IMR-90 (cell line): ENCODE results near the gene MAP6. TPM values are rescaled to one million over a fixed set of nuclear protein-coding genes. Genes with fewer than 3 reads are reported as not detected.

Experiments used
- ATAC-seq: fragments of 200-7000 bp; cut with Tn5 transposase; 2 replicates; pipeline ENCODE4 v1.9.1; 2020; ENCODE audit warnings: low read depth, mild to moderate bottlenecking, moderate library complexity
- BruUV-seq: library from RNA; stranded (reverse); fragments of 400-500 nt; replicated peaks from 2 replicates; lab custom pipeline; 2021; lab: Mats Ljungman, UMichigan
- CTCF ChIA-PET: fragments of 300-600 bp; formaldehyde crosslinking; extraction: SDS; loops from one replicate; lab custom pipeline; 2021; ENCODE audit warnings: antibody characterized with exemption; lab: Yijun Ruan, JAX
- POLR2A ChIA-PET: fragments of 300-600 bp; sonication (Branson Sonifier 250); formaldehyde crosslinking; loops from one replicate; lab custom pipeline; 2022; ENCODE audit warnings: antibody characterized with exemption; ENCODE audit not compliant: unreplicated experiment; lab: Charles Lee
- DNase-seq: peaks from one replicate; pipeline ENCODE4 v3.0.0; 2013
- H2AFZ ChIP-seq: replicated peaks from 2 replicates; pipeline ENCODE3; 2013; ENCODE audit warnings: low read length, mild to moderate bottlenecking; ENCODE audit not compliant: poor library complexity
- H2AK5ac ChIP-seq: 2 replicates; pipeline ENCODE4 v1.6.1; 2013; ENCODE audit warnings: low read depth, low read length, inconsistent platforms
- H2AK9ac ChIP-seq: replicated peaks from 2 replicates; pipeline ENCODE3; 2013; ENCODE audit warnings: mild to moderate bottlenecking, low read depth, low read length, moderate library complexity; ENCODE audit not compliant: poor library complexity
- H2BK120ac ChIP-seq: 2 replicates; pipeline ENCODE4 v1.6.1; 2013; ENCODE audit warnings: low read depth, low read length, inconsistent platforms
- H2BK15ac ChIP-seq: 3 replicates; pipeline ENCODE4 v1.6.1; 2013; ENCODE audit warnings: low read depth, low read length, inconsistent platforms
- H2BK20ac ChIP-seq: 2 replicates; pipeline ENCODE4 v1.6.1; 2013; ENCODE audit warnings: low read depth, mild to moderate bottlenecking, inconsistent platforms, low read length, moderate library complexity
- H2BK5ac ChIP-seq: 2 replicates; pipeline ENCODE4 v1.6.1; 2013; ENCODE audit warnings: mild to moderate bottlenecking, low read depth, low read length, inconsistent platforms; ENCODE audit not compliant: poor library complexity, severe bottlenecking
- H3K14ac ChIP-seq: replicated peaks from 2 replicates; pipeline ENCODE4 v1.6.1; 2013; ENCODE audit warnings: low read depth, low read length, inconsistent platforms
- H3K18ac ChIP-seq: 2 replicates; pipeline ENCODE4 v1.6.1; 2013; ENCODE audit warnings: low read depth, low read length, control low read depth
- H3K23ac ChIP-seq: 2 replicates; pipeline ENCODE4 v1.6.1; 2013; ENCODE audit warnings: low read depth, low read length, inconsistent platforms
- H3K27ac ChIP-seq: 2 replicates; pipeline ENCODE4 v1.5.1; 2013; ENCODE audit warnings: mild to moderate bottlenecking, control low read depth, low read length; ENCODE audit not compliant: insufficient read depth
- H3K27me3 ChIP-seq: 2 replicates; pipeline ENCODE4 v1.6.1; 2013; ENCODE audit warnings: low read length; ENCODE audit not compliant: control insufficient read depth, insufficient read depth
- H3K36me3 ChIP-seq: 2 replicates; pipeline ENCODE4 v1.6.1; 2013; ENCODE audit warnings: low read length, mixed read lengths; ENCODE audit not compliant: control insufficient read depth, insufficient read depth
- H3K4ac ChIP-seq: 2 replicates; pipeline ENCODE4 v1.6.1; 2013; ENCODE audit warnings: low read depth, low read length, inconsistent platforms
- H3K4me1 ChIP-seq: 2 replicates; pipeline ENCODE4 v1.6.1; 2013; ENCODE audit warnings: low read length, mixed read lengths; ENCODE audit not compliant: control insufficient read depth, insufficient read depth
- H3K4me2 ChIP-seq: 2 replicates; pipeline ENCODE4 v1.6.1; 2013; ENCODE audit warnings: low read depth, mild to moderate bottlenecking, control low read depth, low read length, moderate library complexity
- H3K4me3 ChIP-seq: 2 replicates; pipeline ENCODE4 v1.5.1; 2013; ENCODE audit warnings: low read depth, mild to moderate bottlenecking, control low read depth, low read length, moderate library complexity; ENCODE audit not compliant: insufficient read depth
- H3K56ac ChIP-seq: 2 replicates; pipeline ENCODE4 v1.6.1; 2013; ENCODE audit warnings: low read length, inconsistent platforms; ENCODE audit not compliant: insufficient read depth; ENCODE audit errors: extremely low read depth
- H3K79me1 ChIP-seq, 2 experiments: 2 replicates each; pipeline ENCODE4 v1.6.1; 2013; ENCODE audit warnings: low read length in 2 of 2, inconsistent platforms in 1 of 2, low read depth in 1 of 2
- H3K9ac ChIP-seq: 2 replicates; pipeline ENCODE4 v1.6.1; 2013; ENCODE audit warnings: low read depth, low read length, control low read depth
- H3K9me1 ChIP-seq: 2 replicates; pipeline ENCODE4 v1.6.1; 2013; ENCODE audit warnings: low read length, inconsistent platforms; ENCODE audit not compliant: insufficient read depth
- H3K9me3 ChIP-seq: 2 replicates; pipeline ENCODE4 v1.6.1; 2013; ENCODE audit warnings: low read length; ENCODE audit not compliant: control insufficient read depth, insufficient read depth
- H4K20me1 ChIP-seq: 2 replicates; pipeline ENCODE4 v1.6.1; 2013; ENCODE audit warnings: low read length, inconsistent platforms; ENCODE audit not compliant: insufficient read depth
- H4K5ac ChIP-seq: 2 replicates; pipeline ENCODE4 v1.6.1; 2013; ENCODE audit warnings: mild to moderate bottlenecking, low read depth, low read length, control low read depth
- H4K8ac ChIP-seq, 2 experiments: 2 replicates each; pipeline ENCODE4 v1.6.1; 2013; ENCODE audit warnings: low read depth in 2 of 2, low read length in 2 of 2, control low read depth in 1 of 2, inconsistent platforms in 1 of 2
- H4K91ac ChIP-seq: 2 replicates; pipeline ENCODE4 v1.6.1; 2013; ENCODE audit warnings: low read depth, low read length, inconsistent platforms; ENCODE audit not compliant: insufficient read depth
- BHLHE40 ChIP-seq: fragments of 150-350 bp; IDR thresholded peaks from 2 replicates; pipeline ENCODE4 v1.6.1; 2016; ENCODE audit warnings: mild to moderate bottlenecking, low read depth, low read length
- FOS ChIP-seq: fragments of 150-350 bp; IDR thresholded peaks from 2 replicates; pipeline ENCODE4 v1.6.1; 2016; ENCODE audit warnings: low read depth, low read length
- MXI1 ChIP-seq: IDR thresholded peaks from 2 replicates; pipeline ENCODE4 v1.6.1; 2012; ENCODE audit warnings: low read depth, mild to moderate bottlenecking, low read length, moderate library complexity, borderline replicate concordance
- RAD21 ChIP-seq: IDR thresholded peaks from 2 replicates; pipeline ENCODE4 v1.6.1; 2012; ENCODE audit warnings: low read length, improper control_type of control experiment
- RFX5 ChIP-seq: IDR thresholded peaks from 2 replicates; pipeline ENCODE4 v1.8.0; 2012; ENCODE audit warnings: low read depth, mild to moderate bottlenecking, low read length, moderate library complexity
- SMC3 ChIP-seq: fragments of 150-350 bp; IDR thresholded peaks from 2 replicates; pipeline ENCODE4 v1.6.1; 2016; ENCODE audit warnings: low read depth, mild to moderate bottlenecking, antibody characterized with exemption, low read length, moderate library complexity
- WGBS, 2 experiments: methylation state at CpG; one replicate each; pipeline versions ENCODE4 v1.1.5 to v1.1.7; 2013; ENCODE audit warnings: missing lambda C conversion rate in 2 of 2; ENCODE audit not compliant: insufficient read length in 1 of 2; ENCODE audit errors: extremely low coverage in 2 of 2; 5-methylcytosine and 5-hydroxymethylcytosine counted together
- dilution Hi-C: fragments of 300-500 bp; cut with HindIII; formaldehyde crosslinking; loops from one replicate; pipeline ENCODE4 v1.14.3; 2018; ENCODE audit warnings: low sequenced_read_pairs; ENCODE audit not compliant: unreplicated experiment
- in situ Hi-C: fragments of 300-500 bp; cut with MboI; formaldehyde crosslinking; loops from 3 replicates; pipeline ENCODE4 v1.14.3; 2019; ENCODE audit warnings: low sequenced_read_pairs, inconsistent platforms, mixed read lengths
- intact Hi-C: fragments of 100-400 bp; cut with micrococcal nuclease; formaldehyde crosslinking; loops from 2 replicates; pipeline ENCODE4 v1.10.0; 2022
- polyA plus RNA-seq, 3 experiments: library from polyadenylated mRNA; depleted of rRNA; stranded (reverse); fragments of >200 nt; gene quantifications; 2 replicates each; pipeline ENCODE4 v1.2.3, GENCODE V29; 2012; ENCODE audit warnings: low replicate concordance in 1 of 3
- total RNA-seq: library from RNA; depleted of rRNA; stranded (reverse); fragments of >200 nt; gene quantifications from 2 replicates; pipeline ENCODE4 v1.2.3, GENCODE V29; 2012
- TF ChIP-seq, protein P1 (sequence below): fragments of 150-350 bp; IDR thresholded peaks from 2 replicates; pipeline ENCODE4 v1.6.1; 2016; ENCODE audit warnings: low read depth, mild to moderate bottlenecking, low read length, moderate library complexity, borderline replicate concordance

Gene MAP6
- total and polyA plus RNA-seq, 2 of the 4 experiments (the other 2 are of a cell fraction) = 3.0 to 3.4 TPM

DNA sequence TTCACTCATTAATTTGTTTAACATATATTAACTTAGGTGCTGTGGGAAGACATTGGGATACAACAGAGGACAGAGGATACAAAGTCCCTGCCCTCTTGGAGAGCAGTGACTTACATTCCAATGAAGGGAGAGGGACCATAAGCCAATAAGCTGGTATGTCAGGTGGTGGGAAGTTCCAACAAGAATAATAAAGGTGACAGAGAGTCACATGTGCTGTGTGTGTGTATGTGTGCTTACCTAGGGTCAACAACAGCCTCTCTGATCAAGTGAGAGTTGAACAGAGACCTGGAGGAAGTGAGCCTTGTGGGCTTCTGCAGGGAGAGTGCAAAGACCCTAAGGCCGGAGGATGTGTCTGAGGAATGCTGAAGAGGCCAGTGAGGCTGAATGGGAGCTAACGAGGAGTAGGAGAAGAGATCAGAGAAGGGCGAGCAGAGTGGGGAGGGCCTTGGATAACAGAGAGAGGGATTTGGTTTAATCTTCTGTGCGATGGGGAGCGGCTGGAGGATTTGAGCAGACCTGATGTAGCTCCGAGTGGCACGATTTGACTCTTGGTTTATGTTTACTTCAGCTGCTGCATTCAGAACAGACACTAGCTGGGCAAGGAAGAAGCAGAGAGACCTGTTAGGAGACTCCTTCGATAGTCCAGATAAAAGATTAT, 35.3 kb downstream of the MAP6 start:
- dilution Hi-C loops (no loop called here), in situ Hi-C loops (no loop called here), intact Hi-C loops (loop anchor here (2.0 kb wide), 1 partner anchor 31 kb away; no protein-coding TSS in a partner anchor)
- 83% methylated on average over 8 of the region's 8 CpGs; no CpG with 5 or more reads in 1 of the 2 experiments for WGBS, 2 experiments
- Histone ChIP-seq H4K20me1 (no peaks in the 10 kb centered on the region), H3K56ac (no peak overlapping the region), H3K36me3 (no peaks in the 10 kb centered on the region), H3K9me1 (no peaks in the 10 kb centered on the region), H4K91ac (no peak overlapping the region), H3K23ac (no peak overlapping the region), H3K4me2 (no peak overlapping the region), H2AFZ (peak overlapping the region; percentile 40), H3K14ac (no peak overlapping the region), H2BK15ac (0 out of 3 replicates have a peak overlapping the region, but pooled peaks have one; percentile 23), H2BK20ac (no peak overlapping the region), H2AK5ac (no peak overlapping the region; the same call in 1 of the 2 replicates), H3K27me3 (no peaks in the 10 kb centered on the region), H2BK120ac (no peak overlapping the region), H3K18ac (no peak overlapping the region), H3K9me3 (no peaks in the 10 kb centered on the region), H4K5ac (no peak overlapping the region), H4K8ac (no peak overlapping the region), H2BK5ac (no peak overlapping the region), H3K4me1 (peaks cover 6% of the 10 kb centered on the region), H3K79me1 (no peaks in the 10 kb centered on the region), H3K4ac (no peak overlapping the region), H3K4me3 (no peak overlapping the region), H3K9ac (no peak overlapping the region), H3K27ac (no peak overlapping the region), H2AK9ac (no peak overlapping the region)
- CTCF ChIA-PET = no interaction called here
- no peak for ATAC-seq
- DNase-seq = no peak
- TF ChIP-seq RFX5 = no peak
- no peak for TF ChIP-seq RAD21
- no peak for TF ChIP-seq MXI1
- no peak for TF ChIP-seq BHLHE40
- TF ChIP-seq FOS = no peak
- TF ChIP-seq, protein P1, sequence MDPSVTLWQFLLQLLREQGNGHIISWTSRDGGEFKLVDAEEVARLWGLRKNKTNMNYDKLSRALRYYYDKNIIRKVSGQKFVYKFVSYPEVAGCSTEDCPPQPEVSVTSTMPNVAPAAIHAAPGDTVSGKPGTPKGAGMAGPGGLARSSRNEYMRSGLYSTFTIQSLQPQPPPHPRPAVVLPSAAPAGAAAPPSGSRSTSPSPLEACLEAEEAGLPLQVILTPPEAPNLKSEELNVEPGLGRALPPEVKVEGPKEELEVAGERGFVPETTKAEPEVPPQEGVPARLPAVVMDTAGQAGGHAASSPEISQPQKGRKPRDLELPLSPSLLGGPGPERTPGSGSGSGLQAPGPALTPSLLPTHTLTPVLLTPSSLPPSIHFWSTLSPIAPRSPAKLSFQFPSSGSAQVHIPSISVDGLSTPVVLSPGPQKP = no peak
- no peak for TF ChIP-seq SMC3
- BruUV-seq = no TSS peak
- POLR2A ChIA-PET = no interaction called here
